HCT116 (cell line): ENCODE data around the gene OMP.

Experiments used
- CEBPB ChIP-seq: IDR thresholded peaks from 2 replicates; pipeline ENCODE4 v1.6.1; 2012; ENCODE audit warnings: low read depth
- EGR1 ChIP-seq: IDR thresholded peaks from 2 replicates; pipeline ENCODE4 v1.6.1; 2012; ENCODE audit warnings: low read depth
- EZH2 ChIP-seq: fragments of 200-600 bp; sonication (generic); IDR thresholded peaks from 2 replicates; pipeline ENCODE4 v1.6.1; 2017; ENCODE audit warnings: antibody characterized with exemption, mixed run types
- EZH2phosphoT487 ChIP-seq: fragments of 200-600 bp; IDR thresholded peaks from 2 replicates; pipeline ENCODE4 v1.6.1; 2018; ENCODE audit warnings: antibody characterized with exemption, borderline replicate concordance
- JUND ChIP-seq: IDR thresholded peaks from 2 replicates; pipeline ENCODE4 v1.6.1; 2012
- POLR2A ChIP-seq: IDR thresholded peaks from 2 replicates; pipeline ENCODE4 v1.7.0; 2011; ENCODE audit warnings: borderline replicate concordance; ENCODE audit not compliant: insufficient read depth, insufficient read length; ENCODE audit errors: extremely low read depth
- POLR2AphosphoS5 ChIP-seq: IDR thresholded peaks from 2 replicates; pipeline ENCODE4 v1.6.1; 2011; ENCODE audit warnings: mild to moderate bottlenecking, low read depth, low read length, moderate library complexity
- RAD21 ChIP-seq: IDR thresholded peaks from 2 replicates; pipeline ENCODE4 v1.6.1; 2012; ENCODE audit warnings: low read depth, mild to moderate bottlenecking
- SIN3A ChIP-seq: IDR thresholded peaks from 2 replicates; pipeline ENCODE4 v1.6.1; 2012; ENCODE audit warnings: low read depth
- SP1 ChIP-seq: IDR thresholded peaks from 2 replicates; pipeline ENCODE4 v1.6.1; 2012; ENCODE audit warnings: low read depth
- SRF ChIP-seq: IDR thresholded peaks from 2 replicates; pipeline ENCODE4 v1.6.1; 2012; ENCODE audit warnings: low read depth
- ZFX ChIP-seq: fragments of 450-650 bp; IDR thresholded peaks from 2 replicates; pipeline ENCODE4 v1.6.1; 2017
- TF ChIP-seq, protein P1 (sequence below), 3 experiments: fragments of 200-600 bp in 1 of 3; sonication (generic) in 1 of 3; IDR thresholded peaks in 2 of 3; conservative IDR thresholded peaks in 1 of 3; 2 replicates each; pipeline ENCODE4 v1.5.1; 2012 to 2017; ENCODE audit warnings: low read depth in 2 of 3, low read length in 2 of 3, antibody characterized with exemption in 1 of 3, borderline replicate concordance in 1 of 3, control low read depth in 1 of 3, mild to moderate bottlenecking in 1 of 3, mixed read lengths in 1 of 3, mixed run types in 1 of 3, moderate library complexity in 1 of 3; ENCODE audit not compliant: insufficient read depth in 1 of 3
- TF ChIP-seq, protein P2 (sequence below): IDR thresholded peaks from 2 replicates; pipeline ENCODE4 v1.6.1; 2012; ENCODE audit warnings: low read depth

DNA sequence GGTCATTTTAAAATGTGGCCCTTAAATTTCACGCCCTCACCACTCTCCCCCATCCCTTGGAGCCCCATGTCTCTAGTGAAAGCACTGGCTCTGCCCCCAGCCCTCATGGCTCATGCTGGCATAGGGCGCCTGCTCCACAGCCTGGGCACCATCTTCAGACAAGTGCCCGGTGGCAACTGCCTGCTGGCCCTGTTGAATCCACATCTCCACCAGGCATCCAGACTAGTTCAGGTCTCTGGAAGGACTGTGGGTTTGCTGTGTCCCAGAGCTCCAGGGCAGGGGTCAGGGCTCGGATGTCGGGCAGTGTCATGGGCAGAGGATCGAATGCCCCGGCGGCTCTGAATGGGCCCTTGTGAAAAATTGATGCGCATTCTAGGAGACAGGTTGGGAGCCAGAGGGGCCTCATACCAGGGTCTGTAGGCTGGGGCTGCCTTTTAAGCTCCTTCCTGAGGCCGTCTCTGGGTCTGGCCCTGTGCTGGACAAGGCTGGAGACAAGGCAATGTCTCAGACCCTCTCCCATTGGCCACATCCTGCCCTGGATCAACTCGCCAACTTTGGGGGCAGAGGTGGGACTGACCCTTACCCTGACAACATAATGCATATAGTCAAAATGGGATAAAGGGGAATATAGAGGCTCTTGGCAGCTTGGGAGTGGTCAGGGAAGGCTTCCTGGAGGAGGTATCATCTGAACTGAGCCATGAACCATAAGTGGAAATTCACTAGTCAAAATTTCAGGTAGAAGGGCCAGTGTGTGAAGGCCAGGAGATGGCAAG is 26.6 kb downstream of the OMP start:
- no peak for TF ChIP-seq POLR2A
- TF ChIP-seq, protein P1, sequence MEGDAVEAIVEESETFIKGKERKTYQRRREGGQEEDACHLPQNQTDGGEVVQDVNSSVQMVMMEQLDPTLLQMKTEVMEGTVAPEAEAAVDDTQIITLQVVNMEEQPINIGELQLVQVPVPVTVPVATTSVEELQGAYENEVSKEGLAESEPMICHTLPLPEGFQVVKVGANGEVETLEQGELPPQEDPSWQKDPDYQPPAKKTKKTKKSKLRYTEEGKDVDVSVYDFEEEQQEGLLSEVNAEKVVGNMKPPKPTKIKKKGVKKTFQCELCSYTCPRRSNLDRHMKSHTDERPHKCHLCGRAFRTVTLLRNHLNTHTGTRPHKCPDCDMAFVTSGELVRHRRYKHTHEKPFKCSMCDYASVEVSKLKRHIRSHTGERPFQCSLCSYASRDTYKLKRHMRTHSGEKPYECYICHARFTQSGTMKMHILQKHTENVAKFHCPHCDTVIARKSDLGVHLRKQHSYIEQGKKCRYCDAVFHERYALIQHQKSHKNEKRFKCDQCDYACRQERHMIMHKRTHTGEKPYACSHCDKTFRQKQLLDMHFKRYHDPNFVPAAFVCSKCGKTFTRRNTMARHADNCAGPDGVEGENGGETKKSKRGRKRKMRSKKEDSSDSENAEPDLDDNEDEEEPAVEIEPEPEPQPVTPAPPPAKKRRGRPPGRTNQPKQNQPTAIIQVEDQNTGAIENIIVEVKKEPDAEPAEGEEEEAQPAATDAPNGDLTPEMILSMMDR (IDR thresholded peaks at IDR 0.05 in 2 of 3, conservative IDR thresholded peaks at IDR 0.05 in 1 of 3; ENCODE audit: borderline replicate concordance in 1 of 3, insufficient read depth in 1 of 3, low read depth in 2 of 3, low read length in 2 of 3): no peak
- TF ChIP-seq EZH2: no peak
- no peak for TF ChIP-seq CEBPB
- no peak for TF ChIP-seq EGR1
- no peak for TF ChIP-seq SP1
- TF ChIP-seq JUND: no peak
- no peak for TF ChIP-seq SIN3A
- no peak for TF ChIP-seq EZH2phosphoT487
- TF ChIP-seq POLR2AphosphoS5: no peak
- TF ChIP-seq RAD21: no peak
- TF ChIP-seq, protein P2, sequence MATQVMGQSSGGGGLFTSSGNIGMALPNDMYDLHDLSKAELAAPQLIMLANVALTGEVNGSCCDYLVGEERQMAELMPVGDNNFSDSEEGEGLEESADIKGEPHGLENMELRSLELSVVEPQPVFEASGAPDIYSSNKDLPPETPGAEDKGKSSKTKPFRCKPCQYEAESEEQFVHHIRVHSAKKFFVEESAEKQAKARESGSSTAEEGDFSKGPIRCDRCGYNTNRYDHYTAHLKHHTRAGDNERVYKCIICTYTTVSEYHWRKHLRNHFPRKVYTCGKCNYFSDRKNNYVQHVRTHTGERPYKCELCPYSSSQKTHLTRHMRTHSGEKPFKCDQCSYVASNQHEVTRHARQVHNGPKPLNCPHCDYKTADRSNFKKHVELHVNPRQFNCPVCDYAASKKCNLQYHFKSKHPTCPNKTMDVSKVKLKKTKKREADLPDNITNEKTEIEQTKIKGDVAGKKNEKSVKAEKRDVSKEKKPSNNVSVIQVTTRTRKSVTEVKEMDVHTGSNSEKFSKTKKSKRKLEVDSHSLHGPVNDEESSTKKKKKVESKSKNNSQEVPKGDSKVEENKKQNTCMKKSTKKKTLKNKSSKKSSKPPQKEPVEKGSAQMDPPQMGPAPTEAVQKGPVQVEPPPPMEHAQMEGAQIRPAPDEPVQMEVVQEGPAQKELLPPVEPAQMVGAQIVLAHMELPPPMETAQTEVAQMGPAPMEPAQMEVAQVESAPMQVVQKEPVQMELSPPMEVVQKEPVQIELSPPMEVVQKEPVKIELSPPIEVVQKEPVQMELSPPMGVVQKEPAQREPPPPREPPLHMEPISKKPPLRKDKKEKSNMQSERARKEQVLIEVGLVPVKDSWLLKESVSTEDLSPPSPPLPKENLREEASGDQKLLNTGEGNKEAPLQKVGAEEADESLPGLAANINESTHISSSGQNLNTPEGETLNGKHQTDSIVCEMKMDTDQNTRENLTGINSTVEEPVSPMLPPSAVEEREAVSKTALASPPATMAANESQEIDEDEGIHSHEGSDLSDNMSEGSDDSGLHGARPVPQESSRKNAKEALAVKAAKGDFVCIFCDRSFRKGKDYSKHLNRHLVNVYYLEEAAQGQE: no peak
- TF ChIP-seq ZFX: no peak
- no peak for TF ChIP-seq SRF
